ENCODE measurements around the gene PRR30. TPM values are rescaled to one million over a fixed set of nuclear protein-coding genes. Genes with fewer than 3 reads are reported as not detected.

Gene PRR30
- total and polyA plus RNA-seq, 2 of the 4 experiments (the other 2 are of a cell fraction), result not detected

DNA sequence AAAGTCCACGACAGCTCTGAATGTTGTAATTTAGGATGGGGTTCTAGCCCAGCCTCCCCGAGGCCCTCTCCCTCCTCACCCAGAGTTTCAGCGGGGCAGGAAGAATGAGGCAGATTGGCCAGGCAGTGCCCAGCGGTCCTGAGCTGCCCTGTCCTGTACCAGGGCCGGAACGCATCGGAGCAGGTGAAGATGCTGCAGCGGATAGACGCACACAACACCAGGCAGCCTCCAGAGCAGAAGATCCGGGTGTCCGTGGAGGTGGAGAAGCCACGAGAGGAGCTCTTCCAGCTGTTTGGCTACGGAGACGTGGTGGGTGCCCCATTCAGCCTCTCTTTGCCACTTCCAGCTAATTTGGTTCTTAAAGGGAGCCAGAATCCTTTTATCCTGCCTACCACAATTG is 41.9 kb downstream of the PRR30 start:
- H4K91ac ChIP-seq (ENCODE audit: insufficient read depth, low read depth, low read length), result no peak overlapping the region
- H2BK120ac ChIP-seq (ENCODE audit: low read depth, low read length), result no peak overlapping the region
- dilution Hi-C loops (cut with HindIII; ENCODE audit: low sequenced_read_pairs, unreplicated experiment) (no loop called here), intact Hi-C loops (cut with micrococcal nuclease) (no loop called here), in situ Hi-C loops (cut with MboI; ENCODE audit: low sequenced_read_pairs) (loop anchor here (5.0 kb wide), 1 partner anchor 185 kb away; the partner anchor contains the start of gene TRIM54)
- H3K27ac ChIP-seq (ENCODE audit: insufficient read depth, low read length), result no peak overlapping the region
- H3K18ac ChIP-seq (ENCODE audit: low read depth, low read length), result no peak overlapping the region
- H3K14ac ChIP-seq (replicated peaks; ENCODE audit: low read depth, low read length), result no peak overlapping the region
- no peaks in the 10 kb centered on the region for H3K36me3 ChIP-seq (ENCODE audit: control insufficient read depth, insufficient read depth, low read length)
- no peak overlapping the region for H2BK5ac ChIP-seq (ENCODE audit: low read depth, low read length, poor library complexity, severe bottlenecking)
- H3K9me1 ChIP-seq (ENCODE audit: insufficient read depth, low read length), result peaks cover 7% of the 10 kb centered on the region; the same call in 1 of the 2 replicates
- DNase-seq, result no peak
- ChIA-PET POLR2A (ENCODE audit: unreplicated experiment) (no interaction called here), CTCF (interaction anchor here (2.2 kb wide), 1 partner anchor 94 kb away, joined by 7 read pairs; no protein-coding TSS in a partner anchor)
- no peaks in the 10 kb centered on the region for H3K9me3 ChIP-seq (ENCODE audit: control insufficient read depth, insufficient read depth, low read length)
- H3K56ac ChIP-seq (ENCODE audit: extremely low read depth, insufficient read depth, low read length), result no peak overlapping the region
- no peak overlapping the region for H3K9ac ChIP-seq (ENCODE audit: low read depth, low read length)
- H3K23ac ChIP-seq (ENCODE audit: low read depth, low read length), result no peak overlapping the region
- no peak for ATAC-seq (ENCODE audit: low read depth)
- TF ChIP-seq RCOR1 (IDR thresholded peaks at IDR 0.05; ENCODE audit: insufficient replicate concordance, low read length), result no peak
- no peak for TF ChIP-seq MAFK (IDR thresholded peaks at IDR 0.05; ENCODE audit: low read depth, low read length)
- no peak for TF ChIP-seq CEBPB (IDR thresholded peaks at IDR 0.05; ENCODE audit: low read depth, low read length)
- no peak for TF ChIP-seq BHLHE40 (IDR thresholded peaks at IDR 0.05; ENCODE audit: low read depth, low read length)
- TF ChIP-seq POLR2A (IDR thresholded peaks at IDR 0.05; ENCODE audit: low read depth, low read length), result no peak
- TF ChIP-seq, protein P1, sequence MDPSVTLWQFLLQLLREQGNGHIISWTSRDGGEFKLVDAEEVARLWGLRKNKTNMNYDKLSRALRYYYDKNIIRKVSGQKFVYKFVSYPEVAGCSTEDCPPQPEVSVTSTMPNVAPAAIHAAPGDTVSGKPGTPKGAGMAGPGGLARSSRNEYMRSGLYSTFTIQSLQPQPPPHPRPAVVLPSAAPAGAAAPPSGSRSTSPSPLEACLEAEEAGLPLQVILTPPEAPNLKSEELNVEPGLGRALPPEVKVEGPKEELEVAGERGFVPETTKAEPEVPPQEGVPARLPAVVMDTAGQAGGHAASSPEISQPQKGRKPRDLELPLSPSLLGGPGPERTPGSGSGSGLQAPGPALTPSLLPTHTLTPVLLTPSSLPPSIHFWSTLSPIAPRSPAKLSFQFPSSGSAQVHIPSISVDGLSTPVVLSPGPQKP (IDR thresholded peaks at IDR 0.05; ENCODE audit: borderline replicate concordance, low read depth, low read length), result no peak
- TF ChIP-seq RAD21 (IDR thresholded peaks at IDR 0.05; ENCODE audit: low read length), result no peak
- H2BK15ac ChIP-seq (ENCODE audit: low read depth, low read length), result no peak overlapping the region
- no peaks in the 10 kb centered on the region; the same call in 1 of the 2 replicates for H4K20me1 ChIP-seq (ENCODE audit: insufficient read depth, low read length)
- H3K4me2 ChIP-seq (ENCODE audit: low read depth, low read length), result no peak overlapping the region
- no peaks in the 10 kb centered on the region for H3K79me1 ChIP-seq (ENCODE audit: low read depth in 1 of 2, low read length in 2 of 2)
- no peak overlapping the region for H2AK5ac ChIP-seq (ENCODE audit: low read depth, low read length)
- no peak overlapping the region for H3K4ac ChIP-seq (ENCODE audit: low read depth, low read length)
- H3K4me3 ChIP-seq (ENCODE audit: insufficient read depth, low read depth, low read length), result no peak overlapping the region
- no peak overlapping the region for H2BK20ac ChIP-seq (ENCODE audit: low read depth, low read length)
- H2AK9ac ChIP-seq (replicated peaks; ENCODE audit: low read depth, low read length, poor library complexity), result no peak overlapping the region
- no peak overlapping the region for H4K8ac ChIP-seq (ENCODE audit: low read depth in 2 of 2, low read length in 2 of 2)
- H3K4me1 ChIP-seq (ENCODE audit: control insufficient read depth, insufficient read depth, low read length), result 0 out of 2 replicates have a peak, but pooled peaks cover 3% of the 10 kb centered on the region
- no CpG with 5 or more reads among the region's 14 CpGs for WGBS, 2 experiments (ENCODE audit: extremely low coverage in 2 of 2, insufficient read length in 1 of 2)
- no peak overlapping the region for H2AFZ ChIP-seq (replicated peaks; ENCODE audit: low read length, poor library complexity)
- no peak overlapping the region for H4K5ac ChIP-seq (ENCODE audit: low read depth, low read length)
- no TSS peak for BruUV-seq (replicated peaks)
- H3K27me3 ChIP-seq (ENCODE audit: control insufficient read depth, insufficient read depth, low read length), result peaks cover 11% of the 10 kb centered on the region

Measured in IMR-90 (cell line).